Measurements from ENCODE around the gene SIMC1.
A peak's percentile ranks its signal among the peaks of the same experiment; 100 is the strongest.

The SIMC1 gene

DNA sequence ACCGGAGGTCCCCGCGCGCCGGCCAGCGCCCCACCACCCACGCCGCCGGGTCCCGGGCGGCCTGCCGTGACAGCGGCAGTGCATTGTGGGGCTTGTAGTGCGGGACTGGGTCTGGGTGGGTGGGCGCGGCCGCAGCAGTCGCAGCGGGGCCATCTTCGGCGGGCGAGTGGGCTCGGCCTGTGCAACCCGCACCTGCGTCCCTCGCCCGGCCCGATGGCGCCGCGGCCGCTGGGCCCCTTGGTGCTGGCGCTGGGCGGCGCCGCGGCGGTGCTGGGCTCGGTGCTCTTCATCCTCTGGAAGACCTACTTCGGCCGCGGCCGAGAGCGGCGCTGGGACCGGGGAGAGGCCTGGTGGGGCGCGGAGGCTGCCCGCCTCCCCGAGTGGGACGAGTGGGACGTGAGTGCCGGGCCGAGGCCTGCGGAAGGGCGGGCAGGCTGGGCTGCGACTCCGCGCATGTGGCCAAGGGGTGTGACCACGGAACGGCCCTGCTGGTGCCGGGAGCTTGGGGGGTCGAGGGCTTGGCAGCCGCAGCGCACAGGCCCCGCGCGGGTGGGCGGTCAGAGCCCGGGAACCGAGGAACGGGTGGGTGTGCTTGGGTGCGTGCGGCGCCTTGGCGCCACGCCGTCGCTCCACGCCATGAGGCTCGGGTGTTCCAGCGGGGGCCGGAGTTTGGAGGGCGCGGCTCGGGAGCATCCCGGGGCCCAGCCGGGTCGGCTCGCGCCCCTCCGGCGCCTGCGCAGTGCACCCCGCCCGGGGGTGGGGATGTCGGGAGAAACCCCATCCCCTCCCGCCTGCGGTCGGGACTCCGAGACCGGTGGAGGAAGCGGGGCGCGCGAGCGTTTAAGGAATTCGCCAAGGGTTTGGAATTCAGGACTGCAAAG is 127.4 kb downstream of the SIMC1 start, which contains the start of gene ARL10:
Gene ARL10, plus strand, starts transcription at position 137 of the 881 bp plus-strand sequence. Its CDS starts 77 bp downstream, at position 214.
- DNase-seq = peak; percentile 68

DNA sequence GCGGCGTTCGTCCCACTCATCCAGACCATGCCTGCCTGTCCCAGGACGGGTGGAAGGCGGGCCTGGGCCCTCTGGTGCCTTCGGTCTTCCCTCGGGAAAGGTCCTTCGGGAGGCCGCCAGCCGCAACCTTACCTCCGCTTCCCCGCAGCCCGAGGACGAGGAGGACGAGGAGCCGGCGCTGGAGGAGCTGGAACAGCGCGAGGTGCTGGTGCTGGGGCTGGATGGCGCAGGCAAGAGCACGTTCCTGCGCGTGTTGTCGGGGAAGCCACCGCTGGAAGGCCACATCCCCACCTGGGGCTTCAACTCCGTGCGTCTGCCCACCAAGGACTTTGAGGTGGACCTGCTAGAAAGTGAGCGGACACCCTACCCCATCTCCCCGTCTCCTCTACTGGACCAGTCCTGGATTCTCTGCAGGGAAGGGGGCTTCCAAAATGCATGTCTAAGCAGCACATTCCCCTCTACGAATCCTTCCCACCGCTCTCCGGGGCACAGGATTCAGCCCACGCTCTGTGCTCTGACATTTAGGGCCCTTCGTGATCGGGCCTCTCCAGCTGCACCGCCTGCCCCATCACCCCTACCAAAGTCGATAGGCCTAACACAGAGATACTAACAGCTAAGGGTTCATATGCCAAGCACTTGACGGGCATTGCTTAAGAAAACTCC is 128.1 kb downstream of the SIMC1 start:
- DNase-seq = no peak

DNA sequence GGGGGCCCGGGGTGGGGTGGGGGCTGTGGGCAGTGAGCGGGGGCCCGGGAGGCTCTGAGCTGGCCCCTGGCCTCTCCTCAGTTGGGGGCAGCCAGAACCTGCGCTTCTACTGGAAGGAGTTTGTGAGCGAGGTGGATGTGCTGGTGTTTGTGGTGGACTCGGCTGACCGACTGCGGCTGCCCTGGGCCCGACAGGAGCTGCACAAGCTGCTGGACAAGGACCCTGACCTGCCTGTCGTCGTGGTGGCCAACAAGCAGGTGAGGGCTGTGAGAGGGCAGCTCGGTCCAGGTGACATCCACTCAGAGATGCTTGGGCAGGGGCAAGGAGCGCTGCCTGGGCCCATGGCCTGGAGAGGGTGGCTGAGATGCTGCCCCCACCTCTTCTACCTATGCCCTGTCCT is 130.5 kb downstream of the SIMC1 start:
- DNase-seq = no peak

DNA sequence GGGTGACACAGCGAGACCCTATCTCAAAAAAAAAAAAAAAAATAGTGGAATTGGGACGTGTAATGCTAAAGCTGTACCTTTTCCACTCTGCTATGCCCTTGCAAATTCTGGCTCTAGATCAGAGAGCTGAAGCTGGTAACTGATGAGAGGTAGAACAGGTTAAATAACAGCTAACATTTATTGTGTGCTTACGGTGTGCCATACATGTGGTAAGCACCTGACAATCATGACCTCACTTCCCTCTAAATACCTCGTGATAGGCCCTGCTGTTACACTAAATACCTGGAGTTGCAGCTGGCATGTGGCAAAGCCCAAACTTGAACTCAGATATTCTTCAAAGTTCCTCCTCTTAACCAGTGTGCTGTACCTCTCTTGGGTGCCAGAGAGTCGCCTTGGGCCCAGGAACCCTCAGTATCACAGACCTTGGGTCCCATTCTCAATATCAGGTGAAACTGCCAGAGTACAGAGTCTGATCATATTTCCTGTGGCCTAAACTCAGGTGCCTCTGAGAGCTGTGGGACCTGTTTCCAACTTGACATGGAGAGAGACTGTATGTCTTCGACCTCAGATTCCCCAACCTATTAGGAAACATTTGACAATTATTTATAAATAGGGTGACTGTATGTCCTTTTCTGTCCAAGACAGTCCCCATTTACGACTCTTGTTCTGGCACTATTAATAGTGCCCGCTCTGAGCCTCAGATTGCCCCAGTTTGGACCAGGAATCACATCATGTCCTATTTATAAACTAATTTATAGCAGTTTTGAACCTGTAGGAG is 131.9 kb downstream of the SIMC1 start:
- DNase-seq = no peak

DNA sequence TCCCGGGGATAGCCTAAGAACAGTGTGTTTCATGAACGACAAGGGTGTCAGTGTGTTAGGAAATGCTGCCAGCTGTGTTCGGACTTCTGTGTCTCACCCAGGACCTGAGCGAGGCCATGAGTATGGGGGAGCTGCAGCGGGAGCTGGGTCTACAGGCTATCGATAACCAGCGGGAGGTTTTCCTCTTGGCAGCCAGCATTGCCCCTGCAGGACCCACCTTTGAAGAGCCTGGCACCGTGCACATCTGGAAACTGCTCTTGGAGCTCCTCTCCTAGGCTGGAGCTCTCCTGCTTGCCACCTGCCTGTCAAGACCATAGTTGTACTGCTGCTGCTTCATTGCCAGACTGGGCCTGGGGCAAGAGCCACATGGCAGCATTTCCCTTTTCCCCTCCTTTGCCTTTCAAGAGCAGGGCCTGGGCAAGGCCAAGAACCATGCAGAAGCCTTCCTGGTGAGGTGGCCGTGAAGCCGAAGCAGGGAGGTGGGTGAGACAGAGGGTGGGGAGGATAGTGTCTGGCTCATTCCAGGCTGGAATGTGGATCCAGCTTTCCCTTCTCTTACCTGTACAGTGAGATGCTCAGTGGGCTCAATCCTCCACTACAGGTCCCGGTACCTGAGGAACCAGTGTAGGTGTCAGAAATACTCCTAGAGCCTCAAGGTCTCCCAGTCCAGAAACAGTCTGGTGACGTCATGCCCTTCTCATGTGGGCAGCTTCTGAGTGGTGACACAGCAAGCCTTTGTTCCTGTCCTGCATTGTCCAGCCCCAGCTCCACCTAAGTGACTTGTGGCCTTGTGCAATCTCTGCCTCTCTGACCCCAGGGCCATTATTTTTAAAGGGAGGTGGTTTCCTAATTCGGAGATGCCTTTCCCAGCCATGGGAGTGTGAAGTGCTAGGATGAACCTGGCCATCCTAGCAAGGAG is 133.7 kb downstream of the SIMC1 start:
- DNase-seq = no peak

DNA sequence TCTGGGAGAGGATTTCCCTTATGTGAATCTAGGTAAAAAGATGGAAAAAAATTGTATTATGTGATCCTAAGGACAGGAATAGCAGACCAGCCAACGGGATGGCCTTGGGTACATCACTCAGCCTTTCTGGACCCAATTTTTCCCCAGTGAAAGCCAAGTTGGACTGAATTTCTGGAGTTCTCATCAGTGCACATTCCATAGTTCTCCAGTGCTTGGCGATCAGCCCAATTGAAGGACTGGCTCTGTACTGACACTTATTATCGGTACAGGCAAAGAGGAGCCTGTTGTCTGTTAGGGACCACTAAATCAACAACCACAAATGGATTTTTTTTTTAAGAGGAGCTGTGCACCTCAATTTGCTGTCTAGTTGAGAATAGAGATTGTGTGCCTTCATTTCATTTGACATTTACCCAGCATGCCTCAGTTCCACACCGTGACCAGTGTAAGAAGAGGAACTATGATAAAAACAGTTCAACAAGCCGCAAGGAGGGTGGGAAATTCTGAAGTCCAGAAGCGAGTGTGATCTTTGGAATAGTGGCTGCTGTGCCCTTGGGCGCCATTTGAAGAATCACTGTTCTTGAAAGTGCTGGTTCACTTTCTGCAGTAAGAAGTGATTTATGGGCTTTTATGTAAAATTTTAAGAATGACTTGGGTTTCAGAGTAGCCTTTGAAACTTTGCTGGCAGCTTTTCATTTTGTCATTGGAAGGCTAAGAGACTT is 135.0 kb downstream of the SIMC1 start:
- no peak for DNase-seq

DNA sequence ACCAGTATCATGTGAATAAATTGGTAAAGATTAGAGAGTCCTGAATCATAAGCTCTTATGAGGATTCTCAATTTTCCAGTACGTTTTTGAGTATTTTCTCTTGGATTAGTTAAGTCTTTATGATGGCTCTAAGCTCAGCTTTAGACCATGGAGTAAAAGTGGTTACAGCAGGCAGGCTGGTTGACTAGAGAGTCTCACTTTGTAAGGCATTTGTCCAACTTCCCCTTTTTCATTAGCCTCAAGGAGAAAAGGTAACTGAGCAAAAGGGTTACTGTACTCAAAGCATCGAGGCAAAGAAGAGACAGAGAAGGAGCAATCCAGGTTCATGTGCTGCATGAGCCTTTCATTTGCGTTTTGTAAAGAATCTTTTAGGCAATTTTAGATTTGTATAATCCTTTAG is 141.7 kb downstream of the SIMC1 start:
- DNase-seq = no peak

DNA sequence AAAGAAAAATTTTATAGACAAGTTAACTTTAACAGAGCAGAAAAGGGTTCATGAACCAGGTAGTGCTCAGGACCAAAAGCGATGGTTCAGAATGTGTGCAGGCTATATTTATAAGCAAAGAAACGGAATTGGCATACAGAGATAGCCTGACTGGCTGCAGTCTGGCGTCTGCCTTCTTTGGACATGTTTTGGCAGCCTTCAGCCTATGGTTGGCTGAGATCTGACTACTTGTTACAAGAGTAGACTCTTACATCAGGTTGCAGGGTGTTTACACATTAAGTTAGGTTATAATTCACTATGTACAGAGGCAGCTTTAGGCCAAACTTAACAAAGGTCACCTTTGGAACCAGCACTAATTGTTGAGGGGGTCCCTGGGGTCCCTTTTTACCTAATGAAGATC is 143.2 kb downstream of the SIMC1 start:
- DNase-seq = no peak

DNA sequence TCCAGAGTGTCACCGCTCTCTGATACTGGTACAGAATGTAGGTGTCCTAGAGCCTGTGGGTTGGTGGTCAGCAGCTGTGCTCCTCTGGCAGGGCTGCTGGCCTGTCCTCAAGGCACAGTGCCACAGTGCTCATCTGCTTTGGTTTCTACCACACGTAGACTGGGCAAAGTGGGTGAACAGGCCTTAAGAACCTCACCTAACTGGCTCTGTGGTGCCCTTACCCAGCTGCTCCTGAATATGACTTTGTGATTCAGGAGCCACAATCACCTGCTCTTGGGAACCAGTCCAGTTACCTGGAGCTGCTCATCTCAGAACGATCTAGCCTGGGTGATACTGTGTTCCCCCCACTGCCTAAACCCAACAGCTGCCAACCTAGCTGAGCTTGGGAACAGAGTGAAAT is 143.8 kb downstream of the SIMC1 start:
- no peak for DNase-seq

DNA sequence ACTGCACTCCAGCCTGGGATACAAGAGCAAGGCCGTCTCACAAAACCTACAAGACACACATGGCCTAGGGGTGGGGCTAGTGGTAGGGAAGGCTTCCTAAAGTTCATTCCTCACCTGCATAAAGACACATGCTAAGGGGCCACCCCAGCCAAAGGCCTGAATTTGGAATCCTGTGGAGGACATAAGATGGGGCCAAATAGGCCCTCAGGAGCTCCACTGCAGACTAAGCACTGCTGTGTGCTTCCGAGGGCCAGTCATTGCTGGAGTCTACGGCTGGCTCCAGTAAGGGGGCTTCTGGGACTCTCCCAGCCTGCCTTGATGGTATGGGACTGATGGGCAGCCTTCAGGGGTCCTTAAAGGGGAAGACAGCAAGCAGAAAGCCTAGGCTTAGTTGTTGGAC is 144.5 kb downstream of the SIMC1 start:
- no peak for DNase-seq

DNA sequence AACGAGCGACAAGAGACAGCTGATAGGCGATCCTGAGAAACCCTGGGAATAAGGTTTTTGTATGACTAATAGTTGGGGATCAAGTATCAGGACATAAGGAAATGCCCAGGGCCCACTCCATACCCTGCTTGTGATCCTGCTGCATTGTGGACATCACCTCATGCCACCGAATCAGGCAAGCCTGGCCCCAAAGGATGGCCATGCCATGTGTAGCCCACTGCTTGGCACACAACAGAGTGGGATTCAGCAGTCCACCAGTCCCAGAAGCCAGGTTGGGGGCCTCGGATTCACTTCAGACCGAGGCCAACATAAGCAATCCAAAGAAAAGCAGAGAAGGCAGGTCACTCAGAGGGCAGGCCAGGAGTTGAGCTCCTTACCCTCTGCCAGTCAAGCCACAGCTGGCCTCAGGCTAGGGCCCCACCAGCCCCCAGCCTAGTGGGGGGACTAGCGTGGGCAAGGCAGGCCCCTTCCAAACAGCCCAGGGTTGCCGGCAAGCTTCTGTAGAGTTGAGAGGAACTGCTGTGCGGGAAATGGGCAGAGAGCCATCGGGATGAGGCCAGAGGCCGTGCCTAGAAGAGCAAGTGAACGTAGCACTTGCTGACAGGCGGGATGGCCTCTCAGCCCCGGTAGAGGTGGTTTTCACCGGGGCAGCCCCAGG is 145.2 kb downstream of the SIMC1 start:
- DNase-seq = no peak

DNA sequence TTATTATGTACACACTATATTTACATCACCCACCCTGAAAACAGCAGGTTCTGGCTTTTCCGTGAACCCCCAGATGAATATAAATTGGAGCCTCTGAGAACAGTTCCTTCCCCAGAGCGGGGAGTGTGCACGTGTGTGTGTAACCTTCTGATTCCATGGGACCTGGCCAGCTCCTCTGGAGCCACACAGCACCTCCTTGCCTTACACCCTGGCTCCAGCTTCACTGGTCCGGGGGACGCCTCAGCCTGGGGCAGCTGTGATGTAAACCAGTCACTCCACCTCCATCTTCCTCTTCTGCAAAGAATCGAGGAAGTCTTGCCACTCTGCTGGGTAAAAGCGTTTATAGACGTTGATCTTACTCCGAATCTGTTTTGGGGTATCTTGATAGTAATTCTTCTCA is 145.7 kb downstream of the SIMC1 start:
- DNase-seq = no peak

DNA sequence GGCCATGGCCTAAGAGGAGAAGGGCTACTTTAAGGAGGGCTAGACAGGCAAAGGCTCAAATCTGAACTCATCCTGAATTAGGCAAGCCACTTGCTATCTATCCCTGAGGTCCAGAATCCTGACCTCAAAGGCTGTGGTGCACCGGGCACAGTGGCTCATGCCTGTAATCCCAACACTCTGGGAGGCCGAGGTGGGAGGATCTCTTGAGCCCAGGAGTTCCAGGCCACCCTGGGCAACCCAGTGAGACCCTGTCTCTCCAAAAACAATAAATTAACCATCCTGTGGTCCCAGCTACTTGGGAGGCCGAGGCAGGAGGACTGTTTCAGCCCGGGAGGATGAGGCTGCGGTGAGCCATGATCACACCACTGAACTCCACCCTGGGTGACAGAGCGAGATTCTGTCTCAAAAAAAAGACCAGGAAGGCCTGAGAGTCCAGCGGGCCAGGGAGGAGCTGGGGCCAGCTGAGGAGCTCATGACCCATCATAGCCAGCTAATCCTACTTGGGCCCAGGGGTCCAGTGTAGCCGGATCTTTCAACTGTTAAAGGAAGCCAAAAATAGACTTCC is 146.2 kb downstream of the SIMC1 start:
- DNase-seq = no peak

DNA sequence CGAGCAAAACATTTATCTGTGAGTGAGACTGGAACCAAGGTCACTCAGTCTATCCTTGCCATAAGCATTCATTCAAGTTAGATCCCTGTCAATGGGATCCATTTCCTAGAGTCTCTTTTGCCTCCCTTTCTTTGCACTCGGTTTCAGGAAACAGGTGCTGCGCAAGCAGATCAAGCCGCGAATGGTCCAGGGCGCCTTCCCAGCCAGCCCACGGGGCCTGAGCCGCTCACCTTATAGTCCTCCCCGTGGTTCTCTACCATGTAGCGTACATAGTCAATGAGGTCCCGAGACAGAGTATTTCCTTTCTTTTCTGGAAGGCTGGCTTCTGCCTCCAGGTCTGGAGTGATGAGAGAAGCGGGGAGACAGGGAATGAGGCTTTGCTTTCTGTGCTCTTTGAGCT is 146.8 kb downstream of the SIMC1 start:
- DNase-seq = no peak

DNA sequence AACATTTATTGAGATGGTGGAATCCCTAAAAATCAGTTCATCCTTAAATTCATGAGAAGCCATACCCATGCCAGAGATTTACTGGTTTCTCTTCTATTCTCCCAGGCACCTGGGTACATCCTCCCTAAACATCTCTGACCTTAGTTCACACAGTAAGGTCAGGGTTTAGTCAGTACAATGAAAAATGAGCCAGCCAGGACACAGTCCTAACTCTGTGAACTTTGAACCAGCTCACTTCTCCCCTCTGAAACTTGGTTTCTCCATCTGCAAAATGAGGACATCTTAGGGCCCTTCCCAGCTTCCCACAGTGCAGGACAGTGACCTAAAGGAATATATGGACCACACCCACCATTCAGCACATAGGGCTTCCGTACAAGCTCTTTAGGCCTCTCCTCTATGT is 148.3 kb downstream of the SIMC1 start:
- DNase-seq = no peak

DNA sequence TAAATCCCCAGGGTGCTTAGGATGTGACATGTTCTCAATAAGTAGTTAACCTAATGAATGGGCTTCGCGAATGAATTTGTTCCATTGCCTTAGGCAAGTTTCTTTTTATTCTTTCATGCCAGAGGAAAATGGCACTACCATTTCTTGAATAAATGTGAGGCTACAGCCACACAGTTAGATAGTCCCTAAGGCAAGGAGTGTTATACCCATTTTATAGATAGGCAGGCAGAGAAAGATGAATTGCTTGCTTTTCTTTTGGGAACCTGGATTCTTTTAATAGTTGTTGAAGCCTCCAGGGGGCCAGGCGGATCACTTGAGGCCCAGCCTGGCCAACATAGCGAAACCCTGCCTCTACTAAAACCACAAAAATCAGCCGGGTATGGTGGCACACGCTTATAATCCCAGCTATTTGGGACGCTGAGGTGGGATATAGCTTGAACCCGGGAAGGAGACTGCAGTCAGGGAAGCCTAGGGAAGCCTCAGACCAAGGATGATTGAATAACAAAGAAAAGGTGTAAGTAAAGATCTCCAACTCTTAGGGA is 149.2 kb downstream of the SIMC1 start:
- peak; percentile 11 for DNase-seq

DNA sequence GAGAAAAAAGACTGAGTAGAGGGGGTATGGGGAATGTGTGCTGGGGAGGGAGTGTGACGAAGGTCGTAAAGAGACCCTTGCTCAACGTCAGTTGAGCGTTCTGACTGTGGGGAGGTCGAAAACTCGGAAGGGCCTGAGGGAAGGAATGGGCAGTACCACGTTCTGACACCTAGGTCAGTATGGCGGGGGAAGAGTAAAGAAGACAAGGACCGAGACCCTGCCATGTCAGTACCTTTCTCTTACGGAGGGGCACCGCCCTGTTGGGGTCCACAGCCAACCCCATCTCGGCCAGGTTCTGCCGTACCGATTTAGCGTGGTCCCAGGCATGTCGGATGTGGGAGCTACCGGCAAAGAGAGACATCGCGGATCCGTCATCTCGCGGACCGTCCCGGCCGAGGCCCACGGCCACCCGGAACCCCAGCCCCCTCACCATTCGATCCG is 149.8 kb downstream of the SIMC1 start:
- DNase-seq = peak; percentile 33

DNA sequence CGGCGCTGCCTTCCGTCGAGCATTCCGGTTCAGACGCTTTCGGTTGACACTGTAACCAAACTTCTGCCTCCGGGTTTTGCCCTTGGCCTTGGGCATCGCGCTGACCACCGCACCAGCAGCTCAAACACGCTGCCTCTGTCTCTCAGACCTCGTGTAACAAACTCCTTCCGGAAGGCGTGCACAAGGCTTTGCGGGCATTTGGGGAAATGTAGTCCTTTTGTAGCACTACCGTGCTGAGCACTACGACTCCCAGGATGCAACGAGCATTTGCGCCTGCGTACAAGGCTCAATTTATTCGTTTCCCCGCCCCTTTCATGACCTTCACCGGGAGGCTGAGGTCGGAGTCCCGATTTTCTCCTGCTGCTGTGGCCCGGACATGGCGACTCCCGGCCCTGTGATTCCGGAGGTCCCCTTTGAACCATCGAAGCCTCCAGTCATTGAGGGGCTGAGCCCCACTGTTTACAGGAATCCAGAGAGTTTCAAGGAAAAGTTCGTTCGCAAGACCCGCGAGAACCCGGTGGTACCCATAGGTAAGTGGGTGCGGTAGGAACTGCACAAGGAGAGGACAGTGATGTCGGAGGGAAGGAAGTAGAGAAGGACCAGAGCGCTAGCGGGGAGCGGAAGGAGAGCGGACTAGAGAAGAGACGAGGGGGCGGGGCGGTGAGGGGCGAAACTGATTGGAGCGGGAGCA is 150.4 kb downstream of the SIMC1 start, which contains the start of the genes HIGD2A and NOP16:
Gene HIGD2A, plus strand, starts transcription at position 308 of the 691 bp plus-strand sequence. Its CDS starts 69 bp downstream, at position 377.
Gene NOP16, minus strand, starts transcription at position 155 of the 691 bp plus-strand sequence. Its CDS starts 59 bp downstream, at position 96.
- DNase-seq = peak; percentile 98
